IPS DF 19.7 (cell line): ENCODE data around the gene C16orf78.

Experiments used
- DNase-seq: peaks from one replicate; pipeline ENCODE4 v3.0.0-alpha.2; 2013; ENCODE audit warnings: low read depth, low spot score

C16orf78 gene

GRCh38 chr16:49382916-49383315, 9.3 kb downstream of the C16orf78 start:
- peak; percentile 30 for DNase-seq

GRCh38 chr16:49395021-49395420, 21.4 kb downstream of the C16orf78 start:
- DNase-seq: no peak

- no peak for DNase-seq
Observed at GRCh38 chr16:49396206-49396720, 22.7 kb downstream of the C16orf78 start.

GRCh38 chr16:49398761-49399160, 25.2 kb downstream of the C16orf78 start:
- no peak for DNase-seq

GRCh38 chr16:49399594-49400364, 26.2 kb downstream of the C16orf78 start:
- no peak for DNase-seq

- no peak for DNase-seq
Observed at GRCh38 chr16:49400611-49401010, 27.0 kb downstream of the C16orf78 start.

- DNase-seq: no peak
Observed at GRCh38 chr16:49405123-49405522, 31.5 kb downstream of the C16orf78 start.

- no peak for DNase-seq
Observed at GRCh38 chr16:49405530-49405929, 31.9 kb downstream of the C16orf78 start.

- peak; percentile 77 for DNase-seq
Observed at GRCh38 chr16:49407873-49408550, 34.4 kb downstream of the C16orf78 start.

- DNase-seq: no peak
Observed at GRCh38 chr16:49409121-49409520, 35.5 kb downstream of the C16orf78 start.

GRCh38 chr16:49410226-49410625, 36.6 kb downstream of the C16orf78 start:
- DNase-seq: no peak

- DNase-seq: no peak
Observed at GRCh38 chr16:49411121-49411970, 37.7 kb downstream of the C16orf78 start.

- DNase-seq: no peak
Observed at GRCh38 chr16:49414671-49415070, 41.1 kb downstream of the C16orf78 start.

GRCh38 chr16:49415083-49415482, 41.5 kb downstream of the C16orf78 start:
- DNase-seq: no peak

GRCh38 chr16:49416001-49416675, 42.5 kb downstream of the C16orf78 start:
- no peak for DNase-seq

GRCh38 chr16:49417354-49417753, 43.8 kb downstream of the C16orf78 start:
- no peak for DNase-seq

GRCh38 chr16:49419006-49419405, 45.4 kb downstream of the C16orf78 start:
- DNase-seq: no peak

GRCh38 chr16:49419862-49420261, 46.3 kb downstream of the C16orf78 start:
- no peak for DNase-seq

- no peak for DNase-seq
Observed at GRCh38 chr16:49422896-49423295, 49.3 kb downstream of the C16orf78 start.

- DNase-seq: no peak
Observed at GRCh38 chr16:49424961-49425360, 51.4 kb downstream of the C16orf78 start.

- no peak for DNase-seq
Observed at GRCh38 chr16:49427771-49428170, 54.2 kb downstream of the C16orf78 start.
